CD4-positive, alpha-beta T cell treated with Interleukin-17A for 4 hours (primary cell): ENCODE results near the gene ABHD6.
A peak's percentile ranks its signal among the peaks of the same experiment; 100 is the strongest.
"Not testable (repeated sequence)": the region's sequence is repeated elsewhere in the genome, so short reads cannot be mapped to it uniquely, and the experiment has no call there.

Experiments used
- DNase-seq: peaks from one replicate; pipeline ENCODE4 v3.0.0-alpha.2; 2020; ENCODE audit warnings: mixed read lengths

ABHD6 gene

GRCh38 chr3:58324391-58325390, 87.1 kb downstream of the ABHD6 start:
- DNase-seq: no peak

GRCh38 chr3:58325525-58325992, 88.0 kb downstream of the ABHD6 start:
- no peak for DNase-seq

GRCh38 chr3:58326267-58326900, 88.8 kb downstream of the ABHD6 start:
- DNase-seq: no peak

GRCh38 chr3:58329150-58329921, 91.7 kb downstream of the ABHD6 start:
- DNase-seq: no peak

- no peak for DNase-seq
Measured at GRCh38 chr3:58329922-58330413, 92.4 kb downstream of the ABHD6 start.

- no peak for DNase-seq
Measured at GRCh38 chr3:58331593-58332152, 94.1 kb downstream of the ABHD6 start.

- peak; percentile 82 for DNase-seq
Measured at GRCh38 chr3:58332575-58333188, 95.1 kb downstream of the ABHD6 start, which contains the start of gene PXK. Gene PXK (plus strand): TSS chr3:58332892. CDS start chr3:58332989, 97 bp downstream.

GRCh38 chr3:58333206-58334012, 95.8 kb downstream of the ABHD6 start:
- DNase-seq: peak; percentile 37

- no peak for DNase-seq
Measured at GRCh38 chr3:58334013-58334321, 96.4 kb downstream of the ABHD6 start.

GRCh38 chr3:58334506-58334884, 96.9 kb downstream of the ABHD6 start:
- no peak for DNase-seq

GRCh38 chr3:58335652-58335947, 98.0 kb downstream of the ABHD6 start:
- no peak for DNase-seq

- DNase-seq: no peak
Measured at GRCh38 chr3:58336135-58336882, 98.7 kb downstream of the ABHD6 start.

- DNase-seq: no peak
Measured at GRCh38 chr3:58337190-58337589, 99.6 kb downstream of the ABHD6 start.

- DNase-seq: not testable (repeated sequence)
Measured at GRCh38 chr3:58339146-58339545, 101.6 kb downstream of the ABHD6 start.

- DNase-seq: no peak
Measured at GRCh38 chr3:58340594-58341244, 103.1 kb downstream of the ABHD6 start.

- DNase-seq: no peak
Measured at GRCh38 chr3:58341376-58341775, 103.8 kb downstream of the ABHD6 start.

- no peak for DNase-seq
Measured at GRCh38 chr3:58342676-58343075, 105.1 kb downstream of the ABHD6 start.
